Mononuclear cell (primary cell): Measurements from ENCODE around the gene YWHAB. TPM values are rescaled to one million over a fixed set of nuclear protein-coding genes. Genes with fewer than 3 reads are reported as not detected.
A peak's percentile ranks its signal among the peaks of the same experiment; 100 is the strongest.

Experiments
- H3K27me3 ChIP-seq: 2 replicates; pipeline ENCODE4 v1.6.0; 2011; ENCODE audit warnings: low read length, control low read depth; ENCODE audit not compliant: insufficient read depth
- H3K4me1 ChIP-seq: 2 replicates; pipeline ENCODE4 v1.5.1; 2011; ENCODE audit warnings: mild to moderate bottlenecking, low read length, control low read depth; ENCODE audit not compliant: insufficient read depth
- H3K4me3 ChIP-seq: 2 replicates; pipeline ENCODE4 v1.5.1; 2011; ENCODE audit warnings: mild to moderate bottlenecking, low read length, moderate library complexity
- H3K9me3 ChIP-seq: 2 replicates; pipeline ENCODE4 v1.5.1; 2011; ENCODE audit warnings: low read depth, mild to moderate bottlenecking, control low read depth, low read length
- total RNA-seq: library from RNA; depleted of rRNA; stranded (reverse); fragments of >200 nt; gene quantifications from one replicate; pipeline ENCODE4 v1.2.3, GENCODE V29; 2012

The YWHAB gene
- 107 TPM for total RNA-seq

GRCh38 chr20:44885392-44886265 lies at the start of gene YWHAB:
Gene YWHAB (plus strand): TSS chr20:44885705. CDS start chr20:44901534, 15,829 bp downstream.
- peaks cover 50% of the 10 kb centered on the region for H3K4me1 ChIP-seq
- no peaks in the 10 kb centered on the region for H3K27me3 ChIP-seq
- H3K4me3 ChIP-seq = peak within 1 kb of the TSS; percentile 97
- H3K9me3 ChIP-seq = no peaks in the 10 kb centered on the region

- Histone ChIP-seq H3K27me3 (peaks cover 7% of the 10 kb centered on the region), H3K4me1 (no peaks in the 10 kb centered on the region), H3K9me3 (no peaks in the 10 kb centered on the region), H3K4me3 (no peak overlapping the region)
These were observed 48.8 kb upstream of the YWHAB start for GRCh38 chr20:44836601-44837120.

GRCh38 chr20:44837946-44838345 lies 47.6 kb upstream of the YWHAB start:
- Histone ChIP-seq H3K9me3 (no peaks in the 10 kb centered on the region), H3K4me1 (no peaks in the 10 kb centered on the region), H3K27me3 (peaks cover 3% of the 10 kb centered on the region), H3K4me3 (no peak overlapping the region)

GRCh38 chr20:44838521-44838920 lies 47.0 kb upstream of the YWHAB start:
- H3K4me1 ChIP-seq = no peaks in the 10 kb centered on the region
- peaks cover 6% of the 10 kb centered on the region for H3K27me3 ChIP-seq
- no peaks in the 10 kb centered on the region for H3K9me3 ChIP-seq
- no peak overlapping the region for H3K4me3 ChIP-seq

- Histone ChIP-seq H3K9me3 (no peaks in the 10 kb centered on the region), H3K4me1 (no peaks in the 10 kb centered on the region), H3K4me3 (no peak overlapping the region), H3K27me3 (peaks cover 6% of the 10 kb centered on the region)
These were observed 46.0 kb upstream of the YWHAB start for GRCh38 chr20:44839481-44839880.

- Histone ChIP-seq H3K9me3 (no peaks in the 10 kb centered on the region), H3K4me1 (no peaks in the 10 kb centered on the region), H3K4me3 (no peak overlapping the region), H3K27me3 (peaks cover 8% of the 10 kb centered on the region)
These were observed 44.7 kb upstream of the YWHAB start for GRCh38 chr20:44840826-44841225.

GRCh38 chr20:44841955-44842354 lies 43.5 kb upstream of the YWHAB start:
- peaks cover 9% of the 10 kb centered on the region for H3K27me3 ChIP-seq
- no peak overlapping the region for H3K4me3 ChIP-seq
- H3K4me1 ChIP-seq = no peaks in the 10 kb centered on the region
- no peaks in the 10 kb centered on the region for H3K9me3 ChIP-seq

- H3K4me1 ChIP-seq = no peaks in the 10 kb centered on the region
- no peaks in the 10 kb centered on the region for H3K9me3 ChIP-seq
- peaks cover 6% of the 10 kb centered on the region for H3K27me3 ChIP-seq
- H3K4me3 ChIP-seq = no peak overlapping the region
These were observed 41.6 kb upstream of the YWHAB start for GRCh38 chr20:44843876-44844275.

- Histone ChIP-seq H3K9me3 (no peaks in the 10 kb centered on the region), H3K4me3 (no peak overlapping the region), H3K4me1 (no peaks in the 10 kb centered on the region), H3K27me3 (peaks cover 3% of the 10 kb centered on the region)
These were observed 37.1 kb upstream of the YWHAB start for GRCh38 chr20:44848254-44849015.

GRCh38 chr20:44849703-44850102 lies 35.8 kb upstream of the YWHAB start:
- Histone ChIP-seq H3K27me3 (peaks cover 3% of the 10 kb centered on the region), H3K4me1 (no peaks in the 10 kb centered on the region), H3K9me3 (no peaks in the 10 kb centered on the region), H3K4me3 (no peak overlapping the region)

GRCh38 chr20:44850272-44850671 lies 35.2 kb upstream of the YWHAB start:
- H3K27me3 ChIP-seq = peaks cover 3% of the 10 kb centered on the region
- no peaks in the 10 kb centered on the region for H3K4me1 ChIP-seq
- no peak overlapping the region for H3K4me3 ChIP-seq
- no peaks in the 10 kb centered on the region for H3K9me3 ChIP-seq

- Histone ChIP-seq H3K4me3 (no peak overlapping the region), H3K9me3 (no peaks in the 10 kb centered on the region), H3K27me3 (peaks cover under 1% of the 10 kb centered on the region), H3K4me1 (no peaks in the 10 kb centered on the region)
These were observed 34.7 kb upstream of the YWHAB start for GRCh38 chr20:44850837-44851236.

- Histone ChIP-seq H3K4me1 (no peaks in the 10 kb centered on the region), H3K4me3 (no peak overlapping the region), H3K9me3 (no peaks in the 10 kb centered on the region), H3K27me3 (no peaks in the 10 kb centered on the region)
These were observed 34.0 kb upstream of the YWHAB start for GRCh38 chr20:44851545-44851944.

- no peak overlapping the region for H3K4me3 ChIP-seq
- no peaks in the 10 kb centered on the region for H3K4me1 ChIP-seq
- no peaks in the 10 kb centered on the region for H3K9me3 ChIP-seq
- no peaks in the 10 kb centered on the region for H3K27me3 ChIP-seq
These were observed 29.1 kb upstream of the YWHAB start for GRCh38 chr20:44856442-44856841.

GRCh38 chr20:44856856-44857448 lies 28.6 kb upstream of the YWHAB start:
- Histone ChIP-seq H3K4me1 (no peaks in the 10 kb centered on the region), H3K4me3 (no peak overlapping the region), H3K27me3 (no peaks in the 10 kb centered on the region), H3K9me3 (no peaks in the 10 kb centered on the region)
